ENCODE measurements around the gene EML4. TPM values are rescaled to one million over a fixed set of nuclear protein-coding genes. Genes with fewer than 3 reads are reported as not detected.
A peak's percentile ranks its signal among the peaks of the same experiment; 100 is the strongest.

EML4 gene
- total and polyA plus RNA-seq, 7 experiments from 2014 or later, result 64.9 to 167 (median 141) TPM

- Mint-ChIP-seq H3K9me3 (no peaks in the 10 kb centered on the region), H3K4me3 (peak overlapping the region in 7 of 10 donors; percentile 4 to 75 (median 49)), H3K36me3 (peaks cover 0 to 39% (median 16%) of the 10 kb centered on the region in 5 donors), H3K27me3 (no peaks in the 10 kb centered on the region), H3K4me1 (peaks cover 8 to 97% (median 70%) of the 10 kb centered on the region in 7 donors), H3K27ac (peak overlapping the region in 7 of 9 donors; percentile 15 to 81 (median 37))
- H3K9me3 ChIP-seq (ENCODE audit: control insufficient read depth in 2 of 3, low read length in 3 of 3), result no peaks in the 10 kb centered on the region
- peaks cover 0 to 3% (median 0%) of the 10 kb centered on the region in 3 experiments for H3K36me3 ChIP-seq (ENCODE audit: control insufficient read depth in 2 of 3, insufficient read depth in 3 of 3, low read length in 3 of 3)
- POLR2A ChIA-PET, result interaction anchor here (0.9 to 4.1 kb wide), 5 partner anchors 10 to 76 kb away, joined by 3 to 17 read pairs (median 4); no protein-coding TSS in a partner anchor
- peaks cover 64% of the 10 kb centered on the region in 2 donors for H3K4me1 ChIP-seq (ENCODE audit: control insufficient read depth in 2 of 2, insufficient read depth in 2 of 2, low read length in 2 of 2)
- DNase-seq (no peak), ATAC-seq (no peak)
- no peak overlapping the region for H3K4me3 ChIP-seq (ENCODE audit: low read length)
- no peak overlapping the region for H3K27ac ChIP-seq (ENCODE audit: low read depth, low read length)
- H3K27me3 ChIP-seq (ENCODE audit: control insufficient read depth in 2 of 2, insufficient read depth in 2 of 2, low read length in 2 of 2), result no peaks in the 10 kb centered on the region
- intact Hi-C loops (cut with micrococcal nuclease), result no loop called here
- CTCF ChIA-PET, result interaction anchor here (0.8 to 2.0 kb wide), 9 partner anchors 10 to 96 kb away, joined by 3 to 9 read pairs (median 4); no protein-coding TSS in a partner anchor
Observed at GRCh38 chr2:42182654-42183308, 13.6 kb downstream of the EML4 start.

- Histone ChIP-seq H3K4me1 (ENCODE audit: control insufficient read depth in 2 of 2, insufficient read depth in 2 of 2, low read length in 2 of 2) (peaks cover 54 to 56% of the 10 kb centered on the region in 2 donors), H3K9me3 (ENCODE audit: control insufficient read depth in 2 of 3, low read length in 3 of 3) (no peaks in the 10 kb centered on the region), H3K36me3 (ENCODE audit: control insufficient read depth in 2 of 3, insufficient read depth in 3 of 3, low read length in 3 of 3) (peaks cover 0 to 3% (median 0%) of the 10 kb centered on the region in 3 experiments), H3K4me3 (ENCODE audit: low read length) (no peak overlapping the region), H3K27ac (ENCODE audit: low read depth, low read length) (no peak overlapping the region), H3K27me3 (ENCODE audit: control insufficient read depth in 2 of 2, insufficient read depth in 2 of 2, low read length in 2 of 2) (no peaks in the 10 kb centered on the region)
- ChIA-PET CTCF (interaction anchor here (0.6 to 2.0 kb wide), 3 partner anchors 85 to 211 kb away, joined by 3 to 9 read pairs (median 7); no protein-coding TSS in a partner anchor), POLR2A (interaction anchor here (0.7 to 4.1 kb wide), 5 partner anchors 11 to 77 kb away, joined by 3 to 17 read pairs (median 3); no protein-coding TSS in a partner anchor)
- ATAC-seq (peak; percentile 57), DNase-seq (no peak)
- Mint-ChIP-seq H3K27me3 (no peaks in the 10 kb centered on the region), H3K4me1 (peaks cover 15 to 90% (median 64%) of the 10 kb centered on the region in 7 donors), H3K4me3 (peak overlapping the region in 1 of 10 donors; percentile 10), H3K9me3 (no peaks in the 10 kb centered on the region), H3K36me3 (peaks cover 0 to 39% (median 17%) of the 10 kb centered on the region in 5 donors), H3K27ac (peak overlapping the region in 2 of 9 donors; percentile 21 to 64)
- intact Hi-C loops (cut with micrococcal nuclease), result no loop called here
Observed at GRCh38 chr2:42183775-42184174, 14.6 kb downstream of the EML4 start.

GRCh38 chr2:42184346-42184745, 15.2 kb downstream of the EML4 start:
- Histone ChIP-seq H3K4me3 (ENCODE audit: low read length) (no peak overlapping the region), H3K4me1 (ENCODE audit: control insufficient read depth in 2 of 2, insufficient read depth in 2 of 2, low read length in 2 of 2) (peaks cover 48 to 59% of the 10 kb centered on the region in 2 donors), H3K27ac (ENCODE audit: low read depth, low read length) (no peak overlapping the region), H3K9me3 (ENCODE audit: control insufficient read depth in 2 of 3, low read length in 3 of 3) (no peaks in the 10 kb centered on the region), H3K36me3 (ENCODE audit: control insufficient read depth in 2 of 3, insufficient read depth in 3 of 3, low read length in 3 of 3) (peaks cover 0 to 3% (median 0%) of the 10 kb centered on the region in 3 experiments), H3K27me3 (ENCODE audit: control insufficient read depth in 2 of 2, insufficient read depth in 2 of 2, low read length in 2 of 2) (no peaks in the 10 kb centered on the region)
- Mint-ChIP-seq H3K4me1 (peaks cover 21 to 90% (median 63%) of the 10 kb centered on the region in 7 donors), H3K27ac (peak overlapping the region in 6 of 9 donors; percentile 34 to 75 (median 55)), H3K36me3 (peaks cover 0 to 37% (median 13%) of the 10 kb centered on the region in 5 donors), H3K27me3 (no peaks in the 10 kb centered on the region), H3K4me3 (peak overlapping the region in 5 of 10 donors; percentile 1 to 51 (median 32)), H3K9me3 (no peaks in the 10 kb centered on the region)
- DNase-seq (no peak), ATAC-seq (no peak)
- ChIA-PET POLR2A (interaction anchor here (0.8 kb wide), 1 partner anchor 11 kb away, joined by 3 read pairs; no protein-coding TSS in a partner anchor), CTCF (interaction anchor here (2.0 kb wide), 1 partner anchor 88 kb away, joined by 7 read pairs; no protein-coding TSS in a partner anchor)
- intact Hi-C loops (cut with micrococcal nuclease), result no loop called here

GRCh38 chr2:42185220-42185921, 16.2 kb downstream of the EML4 start:
- H3K4me1 Mint-ChIP-seq, result peaks cover 31 to 90% (median 64%) of the 10 kb centered on the region in 7 donors
- ChIA-PET CTCF (interaction anchor here (0.6 to 1.3 kb wide), 2 partner anchors 9 to 91 kb away, joined by 3 read pairs; no protein-coding TSS in a partner anchor), POLR2A (interaction anchor here (1.7 kb wide), 1 partner anchor 15 kb away, joined by 6 read pairs; no protein-coding TSS in a partner anchor)
- peaks cover 42 to 57% of the 10 kb centered on the region in 2 donors for H3K4me1 ChIP-seq (ENCODE audit: control insufficient read depth in 2 of 2, insufficient read depth in 2 of 2, low read length in 2 of 2)
- no peak overlapping the region for H3K4me3 ChIP-seq (ENCODE audit: low read length)
- H3K9me3 ChIP-seq (ENCODE audit: control insufficient read depth in 2 of 3, low read length in 3 of 3), result no peaks in the 10 kb centered on the region
- H3K36me3 Mint-ChIP-seq, result peaks cover 0 to 29% (median 12%) of the 10 kb centered on the region in 5 donors
- no peak for ATAC-seq
- DNase-seq, result no peak
- intact Hi-C loops (cut with micrococcal nuclease), result loop anchor here in 1 of 2 donors (1.0 kb wide), 1 partner anchor 12 kb away; no protein-coding TSS in a partner anchor
- no peaks in the 10 kb centered on the region for H3K27me3 ChIP-seq (ENCODE audit: control insufficient read depth in 2 of 2, insufficient read depth in 2 of 2, low read length in 2 of 2)
- peak overlapping the region in 4 of 9 donors; percentile 5 to 80 (median 29) for H3K27ac Mint-ChIP-seq
- H3K36me3 ChIP-seq (ENCODE audit: control insufficient read depth in 2 of 3, insufficient read depth in 3 of 3, low read length in 3 of 3), result peaks cover 0 to 3% (median 0%) of the 10 kb centered on the region in 3 experiments
- H3K4me3 Mint-ChIP-seq, result peak overlapping the region in 3 of 10 donors; percentile 1 to 32 (median 7)
- H3K9me3 Mint-ChIP-seq, result no peaks in the 10 kb centered on the region
- H3K27ac ChIP-seq (ENCODE audit: low read depth, low read length), result no peak overlapping the region
- H3K27me3 Mint-ChIP-seq, result no peaks in the 10 kb centered on the region

GRCh38 chr2:42186366-42186765, 17.2 kb downstream of the EML4 start:
- ChIA-PET CTCF (interaction anchor here (1.3 kb wide), 1 partner anchor 92 kb away, joined by 3 read pairs; no protein-coding TSS in a partner anchor), POLR2A (interaction anchor here (0.7 to 1.7 kb wide), 4 partner anchors 16 to 86 kb away, joined by 3 to 6 read pairs (median 4); no protein-coding TSS in a partner anchor)
- Histone ChIP-seq H3K27ac (ENCODE audit: low read depth, low read length) (no peak overlapping the region), H3K9me3 (ENCODE audit: control insufficient read depth in 2 of 3, low read length in 3 of 3) (no peaks in the 10 kb centered on the region), H3K36me3 (ENCODE audit: control insufficient read depth in 2 of 3, insufficient read depth in 3 of 3, low read length in 3 of 3) (peaks cover 0 to 3% (median 0%) of the 10 kb centered on the region in 3 experiments), H3K27me3 (ENCODE audit: control insufficient read depth in 2 of 2, insufficient read depth in 2 of 2, low read length in 2 of 2) (no peaks in the 10 kb centered on the region), H3K4me1 (ENCODE audit: control insufficient read depth in 2 of 2, insufficient read depth in 2 of 2, low read length in 2 of 2) (peaks cover 44 to 51% of the 10 kb centered on the region in 2 donors), H3K4me3 (ENCODE audit: low read length) (no peak overlapping the region)
- Mint-ChIP-seq H3K27ac (peak overlapping the region in 5 of 9 donors; percentile 17 to 80 (median 32)), H3K4me3 (peak overlapping the region in 2 of 10 donors; percentile 2 to 43), H3K9me3 (no peaks in the 10 kb centered on the region), H3K36me3 (peaks cover 0 to 23% (median 12%) of the 10 kb centered on the region in 5 donors), H3K27me3 (no peaks in the 10 kb centered on the region), H3K4me1 (peaks cover 38 to 91% (median 63%) of the 10 kb centered on the region in 7 donors)
- ATAC-seq, result no peak
- intact Hi-C loops (cut with micrococcal nuclease), result loop anchor here in 1 of 2 donors (1.0 kb wide), 1 partner anchor 10 kb away; no protein-coding TSS in a partner anchor
- no peak for DNase-seq
